ENCODE measurements around the gene OXCT2.
"Not testable (repeated sequence)": the region's sequence is repeated elsewhere in the genome, so short reads cannot be mapped to it uniquely, and the experiment has no call there.

DNA sequence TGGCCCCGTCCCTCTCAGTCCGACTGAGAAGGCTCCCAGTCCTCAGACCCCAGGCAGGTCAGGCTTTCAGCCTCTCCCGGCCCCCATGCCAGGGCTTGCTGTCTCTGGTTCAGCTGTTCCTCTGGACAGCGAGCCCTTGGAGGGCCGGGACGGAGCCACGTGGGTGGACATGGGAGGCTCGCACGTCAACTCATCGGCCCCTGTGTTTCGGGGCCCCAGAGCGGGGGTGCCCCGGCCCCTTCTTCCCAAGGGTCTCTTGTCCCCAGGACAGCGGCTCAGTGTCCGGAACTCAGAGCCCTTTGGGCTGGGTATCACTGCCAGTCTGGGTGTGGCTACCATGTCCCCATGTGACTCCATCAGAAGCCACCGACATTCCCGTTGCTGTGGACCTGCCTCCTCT lies 6.7 kb upstream of the OXCT2 start:
- TF ChIP-seq EZH2 (IDR thresholded peaks at IDR 0.05; ENCODE audit: insufficient read depth, poor library complexity, severe bottlenecking); EZH2phosphoT487 (IDR thresholded peaks at IDR 0.05; ENCODE audit: insufficient read depth, low read depth): not testable (repeated sequence)
